Activated CD8-positive, alpha-beta T cell treated with anti-CD3 and anti-CD28 coated beads for 36 hours (primary cell): ENCODE results near the gene HSD17B8. TPM values are rescaled to one million over a fixed set of nuclear protein-coding genes. Genes with fewer than 3 reads are reported as not detected.

Source experiments
- ATAC-seq: fragments of 200-7000 bp; cut with Tn5 transposase; one replicate; pipeline ENCODE4 v1.10.0; 2021; ENCODE audit warnings: mild to moderate bottlenecking, moderate library complexity
- CTCF ChIA-PET: fragments of 350-600 bp; sonication (Branson Sonifier 250); formaldehyde crosslinking; loops from one replicate; lab custom pipeline; 2021; ENCODE audit warnings: antibody characterized with exemption; lab: Charles Lee
- POLR2A ChIA-PET: fragments of 350-600 bp; sonication (Branson Sonifier 250); formaldehyde crosslinking; loops from one replicate; lab custom pipeline; 2021; ENCODE audit warnings: antibody characterized with exemption; lab: Charles Lee
- DNase-seq: peaks from one replicate; pipeline ENCODE4 v3.0.0-alpha.2; 2020
- H3K27ac Mint-ChIP-seq: one replicate; pipeline ENCODE4 v1.8.0; 2021; ENCODE audit warnings: mild to moderate bottlenecking, mixed read lengths
- H3K27me3 Mint-ChIP-seq: one replicate; pipeline ENCODE4 v1.8.0; 2021; ENCODE audit warnings: mixed read lengths
- H3K36me3 Mint-ChIP-seq: one replicate; pipeline ENCODE4 v1.8.0; 2021; ENCODE audit warnings: low read depth, mixed read lengths
- H3K4me1 Mint-ChIP-seq: one replicate; pipeline ENCODE4 v1.8.0; 2021; ENCODE audit warnings: low read depth, mixed read lengths
- H3K4me3 Mint-ChIP-seq: one replicate; pipeline ENCODE4 v1.8.0; 2021; ENCODE audit warnings: mild to moderate bottlenecking, moderate library complexity, mixed read lengths
- H3K9me3 Mint-ChIP-seq: one replicate; pipeline ENCODE4 v1.8.0; 2021; ENCODE audit warnings: mixed read lengths
- intact Hi-C: fragments of 100-400 bp; cut with micrococcal nuclease; formaldehyde crosslinking; loops from one replicate; pipeline ENCODE4 v1.10.0; 2022
- total RNA-seq, 2 experiments: library from RNA; stranded (reverse); gene quantifications; one replicate each; pipeline ENCODE4 v1.2.3, GENCODE V29; 2021
- TF ChIP-seq, protein P1 (sequence below): fragments of 200-600 bp; IDR thresholded peaks from one replicate; pipeline ENCODE4 v1.8.0; 2022; ENCODE audit warnings: antibody characterized with exemption, mild to moderate bottlenecking

HSD17B8 gene
- total RNA-seq, 2 experiments from 2014 or later = 40.6 to 42.0 TPM

DNA sequence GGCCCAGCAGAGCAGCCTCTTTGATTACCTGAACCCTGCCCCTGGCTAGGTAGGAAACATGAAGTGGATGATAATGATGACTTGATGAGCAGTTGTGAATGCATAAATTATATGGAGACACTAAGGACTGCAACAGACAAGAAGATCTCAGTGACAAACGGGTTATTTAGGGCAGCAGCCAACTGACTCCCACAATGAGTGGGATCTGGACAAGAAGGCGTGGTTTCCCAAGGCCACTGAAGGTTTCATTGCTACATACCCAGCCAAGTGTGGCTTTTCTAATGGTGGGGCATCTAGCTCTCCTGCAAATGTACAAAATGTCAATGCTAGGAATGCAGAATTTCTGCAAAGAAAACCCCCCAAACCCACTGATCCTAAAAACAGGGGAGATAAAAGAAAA is 33.3 kb downstream of the HSD17B8 start:
- no peak for DNase-seq
- Mint-ChIP-seq H3K36me3 (no peaks in the 10 kb centered on the region), H3K4me1 (peaks cover 13% of the 10 kb centered on the region), H3K27me3 (peaks cover 9% of the 10 kb centered on the region), H3K4me3 (no peak overlapping the region), H3K9me3 (no peaks in the 10 kb centered on the region), H3K27ac (no peak overlapping the region)
- TF ChIP-seq, protein P1, sequence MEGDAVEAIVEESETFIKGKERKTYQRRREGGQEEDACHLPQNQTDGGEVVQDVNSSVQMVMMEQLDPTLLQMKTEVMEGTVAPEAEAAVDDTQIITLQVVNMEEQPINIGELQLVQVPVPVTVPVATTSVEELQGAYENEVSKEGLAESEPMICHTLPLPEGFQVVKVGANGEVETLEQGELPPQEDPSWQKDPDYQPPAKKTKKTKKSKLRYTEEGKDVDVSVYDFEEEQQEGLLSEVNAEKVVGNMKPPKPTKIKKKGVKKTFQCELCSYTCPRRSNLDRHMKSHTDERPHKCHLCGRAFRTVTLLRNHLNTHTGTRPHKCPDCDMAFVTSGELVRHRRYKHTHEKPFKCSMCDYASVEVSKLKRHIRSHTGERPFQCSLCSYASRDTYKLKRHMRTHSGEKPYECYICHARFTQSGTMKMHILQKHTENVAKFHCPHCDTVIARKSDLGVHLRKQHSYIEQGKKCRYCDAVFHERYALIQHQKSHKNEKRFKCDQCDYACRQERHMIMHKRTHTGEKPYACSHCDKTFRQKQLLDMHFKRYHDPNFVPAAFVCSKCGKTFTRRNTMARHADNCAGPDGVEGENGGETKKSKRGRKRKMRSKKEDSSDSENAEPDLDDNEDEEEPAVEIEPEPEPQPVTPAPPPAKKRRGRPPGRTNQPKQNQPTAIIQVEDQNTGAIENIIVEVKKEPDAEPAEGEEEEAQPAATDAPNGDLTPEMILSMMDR = no peak
- POLR2A ChIA-PET = interaction anchor here (1.5 to 1.6 kb wide), 2 partner anchors 10 to 40 kb away, joined by 3 to 5 read pairs; partner anchors contain the start of gene B3GALT4
- intact Hi-C loops = no loop called here
- CTCF ChIA-PET = interaction anchor here (0.8 to 2.9 kb wide), 2 partner anchors 11 to 77 kb away, joined by 3 to 15 read pairs; no protein-coding TSS in a partner anchor
- no peak for ATAC-seq

DNA sequence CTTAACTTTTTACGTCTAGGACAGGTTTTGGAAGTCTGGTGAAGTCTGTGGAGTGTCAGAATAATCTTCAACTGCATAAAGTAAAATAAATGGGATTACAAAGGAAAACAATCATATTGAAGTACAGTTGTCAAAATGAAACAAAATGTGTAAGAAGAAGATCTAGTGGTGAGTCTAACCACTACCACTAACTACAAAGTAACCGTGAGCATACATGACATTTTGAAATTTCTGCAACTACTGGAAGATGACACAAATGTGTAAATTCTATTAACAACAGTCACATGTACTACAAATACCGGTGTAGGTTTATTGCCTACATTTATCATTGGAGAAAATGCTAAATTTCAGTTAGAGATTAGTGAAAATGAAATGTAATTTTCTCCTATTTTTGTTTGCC is 37.5 kb downstream of the HSD17B8 start:
- CTCF ChIA-PET = no interaction called here
- Mint-ChIP-seq H3K4me3 (peak overlapping the region; percentile 44), H3K27ac (peak overlapping the region; percentile 67), H3K9me3 (no peaks in the 10 kb centered on the region), H3K27me3 (no peaks in the 10 kb centered on the region), H3K36me3 (no peaks in the 10 kb centered on the region), H3K4me1 (peaks cover 13% of the 10 kb centered on the region)
- TF ChIP-seq, protein P1 = no peak
- POLR2A ChIA-PET = interaction anchor here (1.3 kb wide), 1 partner anchor 37 kb away, joined by 4 read pairs; no protein-coding TSS in a partner anchor
- DNase-seq (no peak), ATAC-seq (peak; percentile 90)
- intact Hi-C loops = loop anchor here (10.0 kb wide), 2 partner anchors 77 to 237 kb away; partner anchors contain the start of gene HLA-DOA

DNA sequence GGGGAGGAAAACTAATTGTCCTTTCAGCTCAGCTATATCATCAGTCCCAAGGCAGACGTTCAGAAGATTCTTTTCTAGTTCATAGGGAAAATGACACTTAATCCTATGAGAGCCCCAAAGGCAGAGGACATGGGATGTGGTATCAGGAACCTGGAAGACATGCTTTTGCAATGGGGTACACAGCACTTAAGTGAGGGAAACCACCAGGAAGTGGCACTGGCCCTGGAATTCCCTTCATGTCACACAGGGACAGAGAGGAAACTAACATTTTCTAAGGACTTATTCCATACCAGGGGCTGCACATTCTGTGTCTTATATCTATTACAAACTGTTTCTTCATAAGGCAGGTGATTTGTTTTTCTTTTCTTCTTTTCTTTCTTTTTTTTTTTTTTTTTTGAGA is 39.0 kb downstream of the HSD17B8 start:
- TF ChIP-seq, protein P1 = no peak
- H3K9me3 Mint-ChIP-seq = no peaks in the 10 kb centered on the region
- no peaks in the 10 kb centered on the region for H3K27me3 Mint-ChIP-seq
- peaks cover 17% of the 10 kb centered on the region for H3K4me1 Mint-ChIP-seq
- DNase-seq = no peak
- H3K4me3 Mint-ChIP-seq = no peak overlapping the region
- CTCF ChIA-PET = interaction anchor here (1.0 kb wide), 1 partner anchor 118 kb away, joined by 4 read pairs; no protein-coding TSS in a partner anchor
- H3K27ac Mint-ChIP-seq = no peak overlapping the region
- no peaks in the 10 kb centered on the region for H3K36me3 Mint-ChIP-seq
- POLR2A ChIA-PET = interaction anchor here (1.3 kb wide), 1 partner anchor 38 kb away, joined by 4 read pairs; no protein-coding TSS in a partner anchor
- no peak for ATAC-seq
- intact Hi-C loops = loop anchor here (10.0 kb wide), 2 partner anchors 79 to 239 kb away; partner anchors contain the start of gene HLA-DOA

DNA sequence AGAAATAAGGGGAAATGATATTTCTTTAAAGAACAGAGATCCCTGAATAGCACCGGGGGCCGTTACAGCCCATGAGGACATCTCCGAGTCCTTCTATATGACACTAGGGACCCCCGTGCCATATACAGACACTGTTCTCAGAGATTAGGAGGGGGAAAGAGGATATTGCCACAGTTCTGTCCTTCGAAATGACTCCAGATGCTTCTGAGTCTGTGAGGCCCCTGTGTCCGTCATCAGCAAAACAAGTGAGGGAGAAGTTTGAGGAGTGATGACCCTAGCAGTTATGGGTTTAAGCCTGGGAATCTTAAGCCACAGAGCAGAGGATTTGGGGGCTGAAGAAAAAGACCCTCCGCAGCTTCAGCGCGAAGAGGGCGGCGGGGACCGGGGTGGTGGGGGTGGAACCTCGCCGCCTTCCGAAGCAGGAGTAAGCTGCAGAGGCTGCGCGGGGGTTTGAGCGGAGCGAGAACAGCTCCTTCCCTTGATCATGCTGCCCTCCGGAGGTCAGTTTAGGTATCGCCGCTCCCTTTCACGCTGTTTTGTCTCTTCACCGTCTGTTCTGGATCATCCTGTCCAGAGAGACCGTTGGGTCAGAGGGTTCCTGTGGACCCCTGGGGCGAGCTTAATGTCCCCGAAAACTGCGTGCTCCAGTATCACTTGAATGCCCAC is 43.7 kb downstream of the HSD17B8 start:
- CTCF ChIA-PET = interaction anchor here (0.6 to 5.2 kb wide), 52 partner anchors 9 to 356 kb away, joined by 3 to 75 read pairs (median 6); partner anchors contain the start of genes B3GALT4, HLA-DMA, HLA-DPB1 and HSD17B8
- Mint-ChIP-seq H3K36me3 (peaks cover 28% of the 10 kb centered on the region), H3K4me1 (peaks cover 34% of the 10 kb centered on the region), H3K27ac (peak overlapping the region; percentile 97), H3K27me3 (no peaks in the 10 kb centered on the region), H3K4me3 (peak overlapping the region; percentile 92), H3K9me3 (no peaks in the 10 kb centered on the region)
- intact Hi-C loops = loop anchor here (2.0 to 10.0 kb wide), 4 partner anchors 36 to 243 kb away; partner anchors contain the start of gene HLA-DOA
- TF ChIP-seq, protein P1 = peak; percentile 95
- POLR2A ChIA-PET = interaction anchor here (0.5 to 5.2 kb wide), 28 partner anchors 9 to 395 kb away, joined by 3 to 53 read pairs (median 6); partner anchors contain the start of genes B3GALT4, COL11A2, HSD17B8 and PSMB9
- DNase-seq = peak; percentile 97
- peak; percentile 55 for ATAC-seq
